Thymus (tissue), 14 donors: ENCODE measurements around the gene OR10J4. TPM values are rescaled to one million over a fixed set of nuclear protein-coding genes. Genes with fewer than 3 reads are reported as not detected.

Experiments
- DNase-seq, 9 donors: peaks; one replicate each; pipeline ENCODE4 v3.0.0-alpha.2; 2013; ENCODE audit warnings: low spot score in 9 of 9, low read depth in 6 of 9, missing footprints in 1 of 9
- H3K27ac ChIP-seq, 2 donors: one replicate each; pipeline ENCODE4 v1.5.1; 2013; ENCODE audit warnings: control low read depth in 1 of 2, low read depth in 1 of 2, low read length in 1 of 2, mild to moderate bottlenecking in 1 of 2, moderate library complexity in 1 of 2
- H3K27me3 ChIP-seq, 2 donors: one replicate each; pipeline ENCODE4 v1.5.1; 2013; ENCODE audit warnings: low read length in 1 of 2; ENCODE audit not compliant: control insufficient read depth in 2 of 2, insufficient read depth in 1 of 2
- H3K36me3 ChIP-seq, 2 donors: one replicate each; pipeline ENCODE4 v1.5.1; 2013; ENCODE audit warnings: low read length in 1 of 2, mild to moderate bottlenecking in 1 of 2, moderate library complexity in 1 of 2; ENCODE audit not compliant: control insufficient read depth in 2 of 2, insufficient read depth in 2 of 2
- H3K4me1 ChIP-seq, 2 donors: one replicate each; pipeline ENCODE4 v1.5.1; 2013; ENCODE audit warnings: low read length in 2 of 2; ENCODE audit not compliant: control insufficient read depth in 2 of 2, insufficient read depth in 2 of 2
- H3K4me3 ChIP-seq, 2 donors: one replicate each; pipeline ENCODE4 v1.5.1; 2013; ENCODE audit warnings: low read length in 2 of 2, control low read depth in 1 of 2, mild to moderate bottlenecking in 1 of 2
- H3K9me3 ChIP-seq, 2 donors: one replicate each; pipeline ENCODE4 v1.5.1; 2013; ENCODE audit warnings: low read length in 1 of 2, mild to moderate bottlenecking in 1 of 2; ENCODE audit not compliant: control insufficient read depth in 2 of 2, insufficient read depth in 1 of 2
- WGBS: extraction: QIAGEN DNeasy Blood & Tissue Kit; methylation state at CpG from one replicate; pipeline ENCODE4 v1.1.7; 2013; 5-methylcytosine and 5-hydroxymethylcytosine counted together
- long read RNA-seq, 10 donors: transcript quantifications; one replicate each; lab custom pipeline, GENCODE V29; 2026
- polyA plus RNA-seq: library from polyadenylated mRNA; stranded (reverse); fragments of 200-250 nt; gene quantifications from one replicate; pipeline ENCODE4 v1.2.3, GENCODE V29; 2013
- total RNA-seq: library from RNA; stranded (reverse); fragments of 120-200 nt; gene quantifications from one replicate; pipeline ENCODE4 v1.2.4, GENCODE V29; 2013
- donor health status: healthy.

The OR10J4 gene
- total RNA-seq (not detected), polyA plus RNA-seq (not detected)
- long read RNA-seq, donor 1, result 0 reads
- long read RNA-seq, donor 2, result 0 reads
- long read RNA-seq, donor 3, result 0 reads
- long read RNA-seq, donor 4, result 0 reads
- long read RNA-seq, donor 5, result 0 reads
- long read RNA-seq, donor 6, result 0 reads
- long read RNA-seq, donor 7, result 0 reads
- long read RNA-seq, donor 8, result 0 reads
- long read RNA-seq, donor 9, result 0 reads
- long read RNA-seq, donor 10, partial matches to known transcripts, result 0 of 1 reads
- long read RNA-seq, donor 10, other reads (novel, unspliced or antisense), result 0 of 1 reads

GRCh38 chr1:159431904-159432303 lies at the start of gene OR10J4:
TSS of gene OR10J4 (plus strand) at chr1:159432204.
- H3K27ac ChIP-seq, result no peak within 1 kb of the TSS
- no peaks in the 10 kb centered on the region for H3K27me3 ChIP-seq
- no peaks in the 10 kb centered on the region for H3K4me1 ChIP-seq
- no peak for DNase-seq
- WGBS, result 95% methylated on average over 1 of the region's 1 CpG
- H3K36me3 ChIP-seq, result no peaks in the 10 kb centered on the region
- no peaks in the 10 kb centered on the region for H3K9me3 ChIP-seq
- no peak within 1 kb of the TSS for H3K4me3 ChIP-seq

GRCh38 chr1:159406821-159407220 lies 25.2 kb upstream of the OR10J4 start:
- whole genome bisulfite sequencing, result 93% methylated on average over 2 of the region's 2 CpGs

GRCh38 chr1:159408862-159409400 lies 23.1 kb upstream of the OR10J4 start:
- no peaks in the 10 kb centered on the region for H3K36me3 ChIP-seq
- no peak overlapping the region for H3K27ac ChIP-seq
- no peak for DNase-seq
- H3K9me3 ChIP-seq, result no peaks in the 10 kb centered on the region
- 86% methylated on average over 6 of the region's 6 CpGs for WGBS
- no peak overlapping the region for H3K4me3 ChIP-seq
- no peaks in the 10 kb centered on the region for H3K4me1 ChIP-seq
- no peaks in the 10 kb centered on the region for H3K27me3 ChIP-seq

More at GRCh38 chr1:159406821-159407220, 25.2 kb upstream of the OR10J4 start:
- H3K27me3 ChIP-seq, result no peaks in the 10 kb centered on the region
- no peak overlapping the region for H3K27ac ChIP-seq
- no peak for DNase-seq
- no peaks in the 10 kb centered on the region for H3K9me3 ChIP-seq
- H3K4me1 ChIP-seq, result no peaks in the 10 kb centered on the region
- no peaks in the 10 kb centered on the region for H3K36me3 ChIP-seq
- H3K4me3 ChIP-seq, result no peak overlapping the region

GRCh38 chr1:159421821-159422220 lies 10.2 kb upstream of the OR10J4 start:
- peaks cover 1 to 15% of the 10 kb centered on the region in 2 donors for H3K9me3 ChIP-seq

GRCh38 chr1:159428536-159428935 lies 3.5 kb upstream of the OR10J4 start:
- H3K36me3 ChIP-seq, result no peaks in the 10 kb centered on the region
- H3K9me3 ChIP-seq, result no peaks in the 10 kb centered on the region
- WGBS, result 95% methylated on average over 3 of the region's 3 CpGs
- DNase-seq, result no peak
- H3K4me1 ChIP-seq, result no peaks in the 10 kb centered on the region
- no peak overlapping the region for H3K27ac ChIP-seq
- H3K27me3 ChIP-seq, result no peaks in the 10 kb centered on the region
- H3K4me3 ChIP-seq, result no peak overlapping the region

More at GRCh38 chr1:159421821-159422220, 10.2 kb upstream of the OR10J4 start:
- WGBS, result 86% methylated on average over 8 of the region's 8 CpGs
- H3K4me3 ChIP-seq, result no peak overlapping the region
- H3K36me3 ChIP-seq, result no peaks in the 10 kb centered on the region
- no peaks in the 10 kb centered on the region for H3K27me3 ChIP-seq
- H3K27ac ChIP-seq, result no peak overlapping the region
- DNase-seq, result no peak
- H3K4me1 ChIP-seq, result no peaks in the 10 kb centered on the region

GRCh38 chr1:159429074-159429861 lies 2.7 kb upstream of the OR10J4 start:
- 90% methylated on average over 4 of the region's 4 CpGs for WGBS

GRCh38 chr1:159430985-159431384 lies 1.0 kb upstream of the OR10J4 start:
- no peaks in the 10 kb centered on the region for H3K4me1 ChIP-seq
- no peaks in the 10 kb centered on the region for H3K27me3 ChIP-seq
- WGBS, result 93% methylated on average over 6 of the region's 6 CpGs
- H3K9me3 ChIP-seq, result no peaks in the 10 kb centered on the region
- no peak overlapping the region for H3K4me3 ChIP-seq
- H3K27ac ChIP-seq, result no peak overlapping the region
- no peak for DNase-seq
- H3K36me3 ChIP-seq, result no peaks in the 10 kb centered on the region

More at GRCh38 chr1:159429074-159429861, 2.7 kb upstream of the OR10J4 start:
- H3K27ac ChIP-seq, result no peak overlapping the region
- H3K27me3 ChIP-seq, result no peaks in the 10 kb centered on the region
- no peaks in the 10 kb centered on the region for H3K9me3 ChIP-seq
- no peak for DNase-seq
- no peaks in the 10 kb centered on the region for H3K36me3 ChIP-seq
- H3K4me1 ChIP-seq, result no peaks in the 10 kb centered on the region
- H3K4me3 ChIP-seq, result no peak overlapping the region

- Histone ChIP-seq H3K27me3 (no peaks in the 10 kb centered on the region), H3K36me3 (no peaks in the 10 kb centered on the region), H3K4me1 (no peaks in the 10 kb centered on the region), H3K27ac (no peak overlapping the region), H3K9me3 (no peaks in the 10 kb centered on the region), H3K4me3 (no peak overlapping the region)
- 69% methylated on average over 4 of the region's 4 CpGs for WGBS
- DNase-seq, result no peak
Measured at GRCh38 chr1:159436469-159436868, 4.5 kb downstream of the OR10J4 start.

- Histone ChIP-seq H3K27me3 (no peaks in the 10 kb centered on the region), H3K36me3 (no peaks in the 10 kb centered on the region), H3K4me3 (no peak within 1 kb of the TSS), H3K9me3 (no peaks in the 10 kb centered on the region), H3K27ac (no peak within 1 kb of the TSS), H3K4me1 (no peaks in the 10 kb centered on the region)
- DNase-seq, result no peak
Measured at GRCh38 chr1:159439422-159439821, 7.4 kb downstream of the OR10J4 start, which contains the start of gene OR10J1. TSS of gene OR10J1 (plus strand) at chr1:159439722. CDS start at chr1:159439792, 70 bp downstream.
